H1 (cell line): ENCODE measurements around the gene CFAP221. TPM values are rescaled to one million over a fixed set of nuclear protein-coding genes. Genes with fewer than 3 reads are reported as not detected.

ENCODE experiments used
- CTCF ChIA-PET: fragments of 300-600 bp; sonication (Branson Sonifier 250); formaldehyde crosslinking; loops from one replicate; lab custom pipeline; 2021; ENCODE audit not compliant: partially characterized antibody; lab: Charles Lee
- POLR2A ChIA-PET: fragments of 300-600 bp; sonication (Branson Sonifier 250); formaldehyde crosslinking; loops from one replicate; lab custom pipeline; 2021; ENCODE audit warnings: inconsistent platforms; ENCODE audit not compliant: partially characterized antibody; lab: Charles Lee
- DNase-seq, 2 experiments: peaks; one replicate each; pipeline versions ENCODE4 v3.0.0 to v3.0.0-alpha.2; 2010 to 2022; ENCODE audit warnings: low spot score in 2 of 2, low read depth in 1 of 2, mixed read lengths in 1 of 2
- FAIRE-seq: peaks from 2 replicates; lab custom pipeline; 2011; peaks lifted over from hg19 to GRCh38; lab: Jason Lieb, UNC
- H2AFZ ChIP-seq: 2 replicates; pipeline ENCODE4 v1.8.1; 2012; ENCODE audit warnings: low read length, inconsistent platforms
- H2AK5ac ChIP-seq: 2 replicates; pipeline ENCODE4 v1.6.1; 2013; ENCODE audit warnings: low read depth, low read length
- H2BK120ac ChIP-seq: replicated peaks from 2 replicates; pipeline ENCODE3; 2013; ENCODE audit warnings: low read depth, low read length, inconsistent platforms
- H2BK12ac ChIP-seq: 2 replicates; pipeline ENCODE4 v1.6.1; 2013; ENCODE audit warnings: low read depth, low read length
- H2BK15ac ChIP-seq: 2 replicates; pipeline ENCODE4 v1.6.1; 2013; ENCODE audit warnings: low read length
- H2BK20ac ChIP-seq: 2 replicates; pipeline ENCODE4 v1.6.1; 2013; ENCODE audit warnings: low read length
- H2BK5ac ChIP-seq: 2 replicates; pipeline ENCODE4 v1.6.1; 2013; ENCODE audit warnings: low read depth, low read length
- H3K14ac ChIP-seq: 2 replicates; pipeline ENCODE4 v1.6.1; 2013; ENCODE audit warnings: inconsistent platforms; ENCODE audit not compliant: insufficient read length
- H3K18ac ChIP-seq: 2 replicates; pipeline ENCODE4 v1.6.1; 2013; ENCODE audit warnings: low read length; ENCODE audit errors: extremely low read depth
- H3K23ac ChIP-seq: 2 replicates; pipeline ENCODE4 v1.6.1; 2013; ENCODE audit warnings: inconsistent platforms; ENCODE audit not compliant: insufficient read length
- H3K23me2 ChIP-seq: 2 replicates; pipeline ENCODE4 v1.6.1; 2013; ENCODE audit warnings: low read depth, low read length
- H3K27ac ChIP-seq: 2 replicates; pipeline ENCODE4 v1.6.1; 2011; ENCODE audit warnings: low read depth, low read length, inconsistent platforms
- H3K27me3 ChIP-seq, 4 experiments: replicated peaks in 1 of 4; 1 replicate in 1 of 4; 2 replicates in 3 of 4; pipeline versions ENCODE4 v1.6.1 to v1.8.1; 2011 to 2013; ENCODE audit warnings: low read length in 3 of 4, mild to moderate bottlenecking in 3 of 4, inconsistent platforms in 2 of 4, mixed read lengths in 2 of 4, moderate library complexity in 1 of 4; ENCODE audit not compliant: control insufficient read depth in 3 of 4, insufficient read depth in 3 of 4; ENCODE audit errors: extremely low read depth in 1 of 4
- H3K36me3 ChIP-seq, 4 experiments: 2 replicates each; pipeline versions ENCODE4 v1.6.1 to v1.8.1; 2011 to 2013; ENCODE audit warnings: mild to moderate bottlenecking in 4 of 4, low read length in 3 of 4, moderate library complexity in 2 of 4, control low read depth in 1 of 4, inconsistent platforms in 1 of 4; ENCODE audit not compliant: insufficient read depth in 4 of 4, control insufficient read depth in 2 of 4
- H3K4ac ChIP-seq: replicated peaks from 2 replicates; pipeline ENCODE3; 2013; ENCODE audit warnings: low read length, low read depth, mixed read lengths, inconsistent platforms; ENCODE audit not compliant: insufficient read length
- H3K4me1 ChIP-seq, 4 experiments: replicated peaks in 1 of 4; 1 replicate in 1 of 4; 2 replicates in 3 of 4; pipeline versions ENCODE4 v1.6.1 to v1.8.1; 2011 to 2013; ENCODE audit warnings: low read length in 3 of 4, inconsistent platforms in 2 of 4, mixed read lengths in 1 of 4; ENCODE audit not compliant: insufficient read depth in 4 of 4, control insufficient read depth in 3 of 4
- H3K4me2 ChIP-seq, 2 experiments: 2 replicates each; pipeline versions ENCODE4 v1.6.1 to v1.8.1; 2011 to 2013; ENCODE audit warnings: low read depth in 2 of 2, low read length in 2 of 2, control low read depth in 1 of 2, inconsistent platforms in 1 of 2, mild to moderate bottlenecking in 1 of 2; ENCODE audit not compliant: insufficient read depth in 1 of 2
- H3K4me3 ChIP-seq, 4 experiments: fragments of 200-600, 300-600 bp in 1 of 4; sonication (generic), shearing (Covaris generic), sonication (Bioruptor Twin) in 1 of 4; 2 replicates each; pipeline versions ENCODE4 v1.5.1 to v1.8.1; 2011 to 2016; ENCODE audit warnings: low read length in 4 of 4, low read depth in 3 of 4, control low read depth in 2 of 4, inconsistent platforms in 2 of 4, mild to moderate bottlenecking in 2 of 4, mixed read lengths in 1 of 4, moderate library complexity in 1 of 4; ENCODE audit not compliant: insufficient read depth in 2 of 4; ENCODE audit errors: extremely low read depth in 1 of 4
- H3K56ac ChIP-seq: replicated peaks from 2 replicates; pipeline ENCODE3; 2013; ENCODE audit warnings: low read depth, mild to moderate bottlenecking, mixed read lengths, low read length, inconsistent platforms; ENCODE audit not compliant: insufficient read length
- H3K79me1 ChIP-seq: 2 replicates; pipeline ENCODE4 v1.6.1; 2013; ENCODE audit warnings: low read depth, low read length, control low read depth
- H3K79me2 ChIP-seq, 2 experiments: 2 replicates each; pipeline versions ENCODE4 v1.6.1 to v1.8.1; 2012 to 2013; ENCODE audit warnings: low read length in 2 of 2, mild to moderate bottlenecking in 2 of 2, inconsistent platforms in 1 of 2; ENCODE audit not compliant: insufficient read depth in 2 of 2, control insufficient read depth in 1 of 2
- H3K9ac ChIP-seq, 4 experiments: replicated peaks in 1 of 4; 1 replicate in 1 of 4; 2 replicates in 3 of 4; pipeline versions ENCODE4 v1.6.1 to v1.8.1; 2011 to 2013; ENCODE audit warnings: low read depth in 3 of 4, low read length in 3 of 4, control low read depth in 2 of 4, mild to moderate bottlenecking in 2 of 4, moderate library complexity in 2 of 4, inconsistent platforms in 1 of 4; ENCODE audit errors: extremely low read depth in 1 of 4
- H3K9me3 ChIP-seq, 2 experiments: 2 replicates each; pipeline versions ENCODE4 v1.6.1 to v1.8.1; 2012 to 2013; ENCODE audit warnings: mild to moderate bottlenecking in 2 of 2, moderate library complexity in 2 of 2, control low read depth in 1 of 2, inconsistent platforms in 1 of 2, low read depth in 1 of 2, low read length in 1 of 2, mixed read lengths in 1 of 2; ENCODE audit not compliant: insufficient read depth in 2 of 2
- H4K20me1 ChIP-seq, 2 experiments: replicated peaks in 1 of 2; 2 replicates each; pipeline versions ENCODE3 to v1.8.1; 2011 to 2013; ENCODE audit warnings: inconsistent platforms in 2 of 2, low read length in 2 of 2, mild to moderate bottlenecking in 1 of 2; ENCODE audit not compliant: insufficient read depth in 2 of 2, control insufficient read depth in 1 of 2
- H4K5ac ChIP-seq: 2 replicates; pipeline ENCODE4 v1.6.1; 2013; ENCODE audit warnings: low read length, low read depth, mixed read lengths, inconsistent platforms; ENCODE audit not compliant: insufficient read length
- H4K8ac ChIP-seq: 2 replicates; pipeline ENCODE4 v1.8.0; 2013; ENCODE audit warnings: mild to moderate bottlenecking, moderate library complexity, low read length, inconsistent platforms; ENCODE audit not compliant: insufficient read depth; ENCODE audit errors: extremely low read depth
- H4K91ac ChIP-seq: replicated peaks from 2 replicates; pipeline ENCODE3; 2013; ENCODE audit warnings: low read length, mixed read lengths, inconsistent platforms; ENCODE audit not compliant: insufficient read length
- ASH2L ChIP-seq: fragments of 200-600, 300-600 bp; sonication (generic); IDR thresholded peaks from one replicate; pipeline ENCODE4 v1.7.1; 2017; ENCODE audit warnings: low read length
- ATF2 ChIP-seq: IDR thresholded peaks from 2 replicates; pipeline ENCODE4 v1.6.1; 2012; ENCODE audit warnings: low read length, inconsistent platforms
- CTCF ChIP-seq, 3 experiments: IDR thresholded peaks; 1 replicate in 2 of 3; 2 replicates in 1 of 3; pipeline versions ENCODE4 v1.5.1 to v1.6.1; 2011; ENCODE audit warnings: low read length in 3 of 3, mild to moderate bottlenecking in 3 of 3, inconsistent platforms in 2 of 3, low read depth in 1 of 3, moderate library complexity in 1 of 3; ENCODE audit not compliant: insufficient read depth in 1 of 3; ENCODE audit errors: control extremely low read depth in 1 of 3
- NRF1 ChIP-seq: IDR thresholded peaks from 2 replicates; pipeline ENCODE4 v1.6.1; 2011; ENCODE audit warnings: mild to moderate bottlenecking, low read depth, low read length, improper control_type of control experiment
- RFX5 ChIP-seq: IDR thresholded peaks from 2 replicates; pipeline ENCODE4 v1.6.1; 2011; ENCODE audit warnings: low read depth, low read length, improper control_type of control experiment, borderline replicate concordance
- SP2 ChIP-seq: IDR thresholded peaks from 2 replicates; pipeline ENCODE4 v1.6.1; 2012; ENCODE audit warnings: mild to moderate bottlenecking, low read length, inconsistent platforms
- SRF ChIP-seq: IDR thresholded peaks from 2 replicates; pipeline ENCODE4 v1.6.1; 2011; ENCODE audit warnings: mild to moderate bottlenecking, low read depth, low read length, moderate library complexity
- USF2 ChIP-seq: IDR thresholded peaks from 2 replicates; pipeline ENCODE4 v1.6.1; 2011; ENCODE audit warnings: low read length, improper control_type of control experiment
- ZNF274 ChIP-seq: IDR thresholded peaks from 2 replicates; pipeline ENCODE4 v1.7.0; 2012; ENCODE audit warnings: low read length, borderline replicate concordance; ENCODE audit errors: extremely low read depth
- WGBS, 2 experiments: shearing (Covaris generic) in 1 of 2; methylation state at CpG; one replicate each; pipeline versions ENCODE4 v1.1.6 to v1.1.7; 2013 to 2015; ENCODE audit warnings: low lambda C conversion rate in 2 of 2, mixed read lengths in 2 of 2, inconsistent platforms in 1 of 2, low coverage in 1 of 2, missing lambda C conversion rate in 1 of 2; ENCODE audit not compliant: insufficient replicate concordance in 2 of 2, insufficient coverage in 1 of 2, insufficient read length in 1 of 2; ENCODE audit errors: extremely low coverage in 1 of 2, missing lambda C conversion rate in 1 of 2; 5-methylcytosine and 5-hydroxymethylcytosine counted together
- polyA plus RNA-seq, 7 experiments: library from polyadenylated mRNA; depleted of rRNA in 3 of 7; stranded (reverse) in 5 of 7; unstranded in 2 of 7; fragments of >200 nt in 5 of 7; fragments of 200-250 nt in 2 of 7; gene quantifications; 1 replicate in 5 of 7; 2 replicates in 1 of 7; 4 replicates in 1 of 7; pipeline versions ENCODE4 v1.2.1 to v1.2.3, GENCODE V29; 2011 to 2013; ENCODE audit warnings: missing spikeins in 2 of 7, mixed read lengths in 2 of 7
- total RNA-seq: library from RNA; stranded (reverse); fragmentation: NEBNext Ultra II Directional; extraction: Animal tissue kit (Norgen Biotek cat#: 25700); gene quantifications from 2 replicates; pipeline ENCODE4 v1.2.1, GENCODE V29; 2021

CFAP221 gene
- total and polyA plus RNA-seq, 2 of the 8 experiments (the other 6 are each of a cell fraction or from before 2014, with no cell fraction given), result 0.14 to 0.71 TPM

- CTCF ChIA-PET, result interaction anchor here (1.9 kb wide), 1 partner anchor 20 kb away, joined by 4 read pairs; no protein-coding TSS in a partner anchor
- 85% methylated on average over 6 of the region's 6 CpGs; no CpG with 5 or more reads in 1 of the 2 experiments for WGBS, 2 experiments
- POLR2A ChIA-PET, result no interaction called here
- TF ChIP-seq ASH2L (no peak), SRF (no peak), SP2 (no peak), ZNF274 (no peak), NRF1 (no peak), ATF2 (no peak), RFX5 (no peak), CTCF (IDR thresholded peaks at IDR 0.05; ENCODE audit: control extremely low read depth in 1 of 3, insufficient read depth in 1 of 3, low read depth in 1 of 3, low read length in 3 of 3) (no peak), USF2 (no peak)
Measured at GRCh38 chr2:119596638-119597037, 52.4 kb downstream of the CFAP221 start.

More at GRCh38 chr2:119596638-119597037, 52.4 kb downstream of the CFAP221 start:
- Histone ChIP-seq H3K79me1 (no peaks in the 10 kb centered on the region), H3K18ac (no peak overlapping the region), H2BK15ac (no peak overlapping the region), H3K79me2 (no peaks in the 10 kb centered on the region), H3K27ac (no peak overlapping the region), H2AFZ (no peak overlapping the region), H3K4me2 (no peak overlapping the region), H3K4me1 (no peaks in the 10 kb centered on the region), H3K27me3 (no peaks in the 10 kb centered on the region), H4K5ac (no peak overlapping the region), H4K20me1 (no peaks in the 10 kb centered on the region), H3K4me3 (no peak overlapping the region), H2BK5ac (no peak overlapping the region), H3K23ac (no peak overlapping the region), H2BK20ac (no peak overlapping the region), H3K36me3 (no peaks in the 10 kb centered on the region), H2BK12ac (no peak overlapping the region), H4K8ac (no peak overlapping the region), H2AK5ac (no peak overlapping the region), H3K23me2 (no peaks in the 10 kb centered on the region), H2BK120ac (no peak overlapping the region), H3K14ac (no peak overlapping the region), H3K9me3 (no peaks in the 10 kb centered on the region), H3K4ac (no peak overlapping the region), H3K9ac (no peak overlapping the region), H4K91ac (no peak overlapping the region), H3K56ac (no peak overlapping the region)
- no peak for DNase-seq
- FAIRE-seq, result no peak
